ENCODE data around the gene SPRR2G.
"Not testable (repeated sequence)": the region's sequence is repeated elsewhere in the genome, so short reads cannot be mapped to it uniquely, and the experiment has no call there.

Gene SPRR2G

GRCh38 chr1:153150846-153151245, at the start of gene SPRR2G:
Gene SPRR2G (minus strand): TSS chr1:153150890. CDS start chr1:153150110, 780 bp downstream.
- DNase-seq: no peak

GRCh38 chr1:153195216-153195615, 44.5 kb upstream of the SPRR2G start:
- no peak for DNase-seq

- DNase-seq: no peak
Measured at GRCh38 chr1:153194331-153195050, 43.8 kb upstream of the SPRR2G start.

DNA sequence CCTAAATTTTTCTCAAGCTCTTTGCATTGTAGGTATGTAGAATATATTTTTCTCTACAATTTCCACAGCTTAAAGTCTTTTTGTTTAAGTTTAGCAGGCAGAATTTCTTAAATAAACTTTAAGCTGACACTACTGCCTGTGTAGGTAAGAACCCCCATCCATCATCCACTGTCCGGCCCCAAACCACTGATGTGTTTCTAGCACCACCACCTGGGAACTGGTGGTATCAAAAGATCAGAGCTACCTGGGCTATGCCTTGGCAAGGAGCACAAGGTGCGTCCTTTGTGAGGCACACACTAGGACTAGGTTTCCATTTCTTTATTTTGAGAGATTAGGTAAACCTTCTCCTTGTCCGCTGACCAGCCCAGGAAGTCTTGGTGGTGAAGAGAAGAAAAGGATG, 42.0 kb upstream of the SPRR2G start:
- no peak for DNase-seq

GRCh38 chr1:153190373-153190772, 39.7 kb upstream of the SPRR2G start:
- no peak for DNase-seq

DNA sequence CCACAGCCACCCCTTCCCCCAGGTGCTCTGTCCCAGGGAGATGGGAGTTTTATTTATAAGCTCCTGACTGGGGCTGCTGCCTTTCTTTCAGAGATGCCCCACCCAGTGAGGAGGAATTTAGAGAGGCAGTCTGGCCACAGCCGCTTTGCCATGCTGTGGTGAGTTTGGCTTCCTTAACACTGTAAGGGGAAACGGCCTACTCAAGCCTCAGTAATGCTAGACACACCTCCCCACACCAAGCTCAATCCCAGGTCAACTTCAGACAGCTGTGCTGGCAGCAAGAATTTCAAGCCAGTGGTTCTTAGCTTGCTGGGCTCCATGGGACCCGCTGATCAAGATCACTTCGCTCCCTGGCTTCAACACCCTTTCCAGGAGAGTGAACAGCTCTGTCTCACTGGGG, 37.6 kb upstream of the SPRR2G start:
- DNase-seq: not testable (repeated sequence)

DNA sequence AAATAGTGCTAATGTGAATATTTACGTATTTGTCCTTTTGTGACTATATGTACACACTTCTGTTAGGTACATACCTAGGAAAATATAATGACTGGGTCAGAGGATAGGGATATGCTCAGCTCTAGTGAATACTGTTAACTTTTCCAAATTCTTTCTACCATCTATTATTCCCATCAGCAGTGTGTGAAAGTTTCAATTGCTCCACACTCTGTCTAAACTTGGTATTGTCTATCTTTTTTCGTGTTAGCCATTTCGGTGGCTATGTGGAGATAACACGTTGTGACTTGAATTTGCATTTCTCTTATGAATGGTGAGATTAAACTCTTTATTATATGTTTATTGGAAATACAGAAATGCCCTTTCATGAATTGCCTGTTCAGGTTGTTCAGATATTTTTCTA, 29.9 kb upstream of the SPRR2G start:
- no peak for DNase-seq

GRCh38 chr1:153178922-153179321, 28.2 kb upstream of the SPRR2G start:
- no peak for DNase-seq

DNA sequence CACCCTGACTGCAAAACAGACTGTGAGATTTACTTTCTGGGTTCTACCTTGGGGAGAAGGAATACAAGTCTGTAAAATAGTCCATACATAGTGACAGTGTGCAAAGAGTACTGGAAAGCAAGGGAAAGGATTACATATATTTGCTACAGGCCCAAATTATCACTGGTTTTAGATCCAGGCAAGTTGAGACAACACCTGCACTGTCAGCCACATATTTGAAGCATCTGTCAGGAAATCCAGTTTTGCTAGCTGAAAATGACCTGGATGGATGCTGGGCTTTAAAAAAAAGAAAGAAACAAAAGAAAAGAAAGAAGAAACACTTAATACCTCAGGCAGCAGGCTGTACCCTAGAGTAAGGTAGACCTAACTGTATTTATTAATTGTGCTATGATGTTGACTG, 23.9 kb upstream of the SPRR2G start:
- DNase-seq: no peak

GRCh38 chr1:153168686-153169085, 18.0 kb upstream of the SPRR2G start:
- DNase-seq: no peak

DNA sequence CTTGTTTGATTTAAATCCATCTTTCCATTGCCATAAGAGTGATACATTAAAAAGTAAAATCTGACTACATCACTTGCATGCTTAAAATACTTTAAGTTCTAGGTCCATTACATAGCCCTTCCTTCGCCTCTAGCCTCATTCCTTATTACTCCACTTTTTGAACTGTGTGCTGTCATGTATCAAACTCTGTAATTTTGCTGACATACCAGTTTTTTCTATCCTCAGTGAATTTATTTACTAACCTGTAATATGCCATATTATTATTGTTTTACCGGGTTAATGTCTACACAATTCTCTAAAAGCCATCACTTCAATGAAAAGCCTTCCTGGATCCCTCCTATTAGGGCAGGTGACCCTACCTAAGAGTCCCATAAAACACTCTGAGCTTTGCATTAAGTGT, 4.9 kb upstream of the SPRR2G start:
- no peak for DNase-seq

DNA sequence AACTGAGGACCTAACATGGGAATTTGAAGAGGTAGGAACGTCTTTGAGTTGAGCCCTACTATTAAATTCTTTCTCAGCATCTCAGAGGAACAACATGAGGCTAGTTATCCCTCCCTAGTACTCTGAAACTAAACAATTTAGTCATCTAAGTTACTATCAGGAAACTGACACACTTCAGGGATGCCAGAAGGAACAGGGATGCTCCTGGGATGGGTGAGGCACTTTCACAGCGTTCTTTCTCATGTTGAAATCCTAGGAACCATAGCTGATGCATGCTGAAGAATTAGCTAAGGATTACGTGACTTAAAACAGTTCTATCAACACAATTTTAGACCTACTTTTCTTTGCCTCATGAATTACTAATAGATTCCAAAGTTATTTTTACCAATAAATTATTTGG, 1.8 kb upstream of the SPRR2G start:
- DNase-seq: no peak

DNA sequence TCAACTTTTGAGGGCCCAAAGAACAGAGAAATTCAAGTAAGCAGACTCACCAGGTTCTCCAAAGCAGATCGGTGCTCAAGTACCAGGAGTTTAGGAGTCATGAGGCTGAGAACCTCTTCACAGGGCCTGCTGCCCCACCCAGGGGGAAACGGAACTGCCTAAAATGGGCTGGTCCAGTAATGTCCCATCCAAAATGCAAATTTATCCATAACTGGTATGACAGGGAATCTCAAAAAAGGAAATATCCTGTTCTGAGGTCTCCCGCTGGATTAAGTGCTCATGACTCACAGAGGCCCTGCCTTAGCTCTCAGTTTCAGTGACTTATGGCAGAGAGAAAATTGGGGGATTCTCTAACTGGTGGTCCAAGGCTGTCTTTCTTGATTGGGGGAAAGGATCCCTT, 9.3 kb downstream of the SPRR2G start:
- no peak for DNase-seq

- DNase-seq: no peak
Measured at GRCh38 chr1:153140484-153140883, 10.2 kb downstream of the SPRR2G start.

DNA sequence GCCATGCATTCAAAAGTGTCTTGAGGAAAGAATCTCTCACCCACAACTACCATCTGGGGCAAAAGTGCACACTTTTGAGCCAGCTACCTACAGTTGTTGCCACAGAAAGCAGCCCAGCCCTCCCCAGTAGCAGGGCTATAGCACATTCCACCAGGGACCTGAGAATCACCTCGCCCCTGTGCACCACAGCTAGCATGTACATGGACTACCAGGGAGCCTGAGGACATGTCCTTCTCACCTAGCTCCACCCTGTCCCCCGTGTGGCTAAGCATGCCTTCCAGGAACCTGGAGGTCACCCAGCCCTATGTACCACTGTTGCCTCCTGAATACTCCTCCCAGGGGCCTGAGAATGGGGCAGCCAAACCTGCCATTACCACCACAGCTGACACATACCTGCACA, 16.9 kb downstream of the SPRR2G start:
- DNase-seq: no peak

GRCh38 chr1:153133267-153133666, 17.4 kb downstream of the SPRR2G start:
- DNase-seq: no peak

DNA sequence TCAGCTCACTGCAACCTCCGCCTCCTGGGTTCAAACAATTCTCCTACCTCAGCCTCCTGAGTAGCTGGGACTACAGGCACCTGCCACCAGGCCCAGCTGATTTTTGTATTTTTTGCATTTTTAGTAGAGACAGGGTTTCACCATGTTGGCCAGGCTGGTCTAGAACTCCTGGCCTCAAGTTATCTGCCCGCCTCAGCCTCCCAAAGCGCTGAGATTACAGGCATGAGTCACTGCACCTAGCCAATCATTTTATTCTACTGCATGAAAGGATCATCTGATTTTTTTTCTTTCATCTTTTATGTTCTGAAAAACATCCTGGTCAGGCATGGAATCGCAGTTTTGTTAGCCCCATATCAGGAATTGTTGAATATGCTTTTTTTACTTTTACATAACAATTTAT, 22.0 kb downstream of the SPRR2G start:
- DNase-seq: not testable (repeated sequence)

DNA sequence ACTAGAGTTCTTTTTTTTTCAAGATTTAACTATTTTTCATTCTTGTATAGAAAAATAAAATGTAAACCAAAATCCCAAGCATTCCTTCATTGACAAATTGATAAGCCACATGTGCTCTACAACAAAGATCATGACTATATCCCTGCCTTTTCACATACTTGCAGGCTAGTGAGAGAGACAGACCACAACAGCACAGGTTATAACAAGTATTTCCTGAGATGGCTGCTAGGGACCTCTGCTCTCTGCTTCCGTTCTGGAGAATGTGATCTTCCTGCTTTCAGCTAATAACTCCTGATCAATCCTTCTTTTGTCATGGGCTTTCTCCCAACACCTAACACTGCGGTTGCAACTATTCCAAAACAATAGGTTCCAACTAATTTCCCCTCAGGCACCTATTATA, 23.4 kb downstream of the SPRR2G start:
- no peak for DNase-seq

- no peak for DNase-seq
Measured at GRCh38 chr1:153125536-153125935, 25.2 kb downstream of the SPRR2G start.

DNA sequence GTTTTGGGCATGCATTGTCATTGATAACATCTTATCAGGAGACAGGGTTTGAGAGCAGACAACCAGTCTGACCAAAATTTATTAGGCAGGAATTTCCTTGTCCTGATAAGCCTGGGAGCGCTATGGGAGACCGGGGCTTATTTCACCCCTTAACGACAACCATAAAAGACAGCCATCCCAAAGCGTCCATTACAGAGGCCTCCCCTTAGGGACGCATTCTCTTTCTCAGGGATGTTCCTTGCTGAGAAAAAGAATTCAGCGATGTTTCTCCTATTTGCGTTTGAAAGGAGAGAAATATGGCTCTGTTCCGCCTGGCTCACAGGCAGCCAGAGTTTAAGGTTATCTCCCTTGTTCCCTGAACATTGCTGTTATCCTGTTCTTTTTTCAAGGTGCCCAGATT, 26.9 kb downstream of the SPRR2G start:
- not testable (repeated sequence) for DNase-seq

GRCh38 chr1:153122831-153123421, 27.8 kb downstream of the SPRR2G start:
- DNase-seq: no peak

GRCh38 chr1:153120945-153121344, 29.7 kb downstream of the SPRR2G start:
- DNase-seq: no peak

GRCh38 chr1:153119491-153119971, 31.2 kb downstream of the SPRR2G start:
- DNase-seq: no peak

DNA sequence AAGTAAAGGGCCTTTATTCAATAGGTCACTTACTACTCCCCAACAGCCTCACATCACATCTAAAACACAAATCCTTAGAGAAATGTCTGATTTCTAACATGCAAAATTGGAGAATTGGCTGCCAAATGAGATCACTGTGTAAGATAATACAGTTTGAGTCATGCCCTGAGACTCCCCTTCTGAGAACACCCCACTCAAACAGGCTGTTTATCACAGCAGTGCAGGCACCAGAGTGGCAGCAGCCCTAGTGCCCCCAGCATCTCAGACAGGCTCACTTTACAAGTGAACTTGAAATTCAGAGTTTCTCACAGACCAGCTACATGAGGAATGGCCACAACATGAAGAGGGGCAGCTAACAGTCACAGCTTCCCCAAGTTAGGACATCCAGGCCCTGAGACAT, 35.4 kb downstream of the SPRR2G start:
- not testable (repeated sequence) for DNase-seq

GRCh38 chr1:153113416-153113815, 37.3 kb downstream of the SPRR2G start, which contains the start of gene SPRR2F:
Gene SPRR2F (minus strand): TSS chr1:153113516. CDS start chr1:153112733, 783 bp downstream.
- no peak for DNase-seq
